SKM-1 (cell line): ENCODE measurements around the gene CISD1.
"Not testable (repeated sequence)": the region's sequence is repeated elsewhere in the genome, so short reads cannot be mapped to it uniquely, and the experiment has no call there.

Experiments used
- DNase-seq: peaks from one replicate; lab custom pipeline; 2025; ENCODE audit not compliant: unreplicated experiment; lab: John Stamatoyannopoulos, UW

The CISD1 gene

GRCh38 chr10:58268946-58269781, at the start of gene CISD1:
TSS of gene CISD1 (plus strand) at chr10:58269162. CDS start at chr10:58269274, 112 bp downstream.
- DNase-seq = peak; percentile 96

- no peak for DNase-seq
Observed at GRCh38 chr10:58219875-58220274, 49.1 kb upstream of the CISD1 start.

GRCh38 chr10:58220769-58221451, 48.1 kb upstream of the CISD1 start:
- DNase-seq = no peak

GRCh38 chr10:58225654-58226053, 43.3 kb upstream of the CISD1 start:
- DNase-seq = no peak

DNA sequence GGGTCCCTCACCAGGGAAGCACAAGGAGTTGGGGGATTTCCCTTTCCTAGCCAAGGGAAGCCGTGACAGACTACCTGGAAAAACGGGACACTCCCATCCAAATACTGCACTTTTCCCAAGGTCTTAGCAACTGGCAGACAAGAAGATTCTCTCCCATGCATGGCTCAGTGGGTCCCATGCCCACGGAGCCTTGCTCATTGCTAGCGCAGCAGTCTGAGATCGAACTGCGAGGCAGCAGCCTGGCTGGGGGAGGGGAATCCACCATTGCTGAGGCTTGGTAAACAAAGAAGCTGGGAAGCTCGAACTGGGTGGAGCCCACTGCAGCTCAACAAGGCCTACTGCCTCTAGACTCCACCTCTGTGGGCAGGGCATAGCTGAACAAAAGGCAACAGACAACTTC, 39.1 kb upstream of the CISD1 start:
- DNase-seq = not testable (repeated sequence)

GRCh38 chr10:58237014-58237834, 31.7 kb upstream of the CISD1 start:
- DNase-seq = no peak

DNA sequence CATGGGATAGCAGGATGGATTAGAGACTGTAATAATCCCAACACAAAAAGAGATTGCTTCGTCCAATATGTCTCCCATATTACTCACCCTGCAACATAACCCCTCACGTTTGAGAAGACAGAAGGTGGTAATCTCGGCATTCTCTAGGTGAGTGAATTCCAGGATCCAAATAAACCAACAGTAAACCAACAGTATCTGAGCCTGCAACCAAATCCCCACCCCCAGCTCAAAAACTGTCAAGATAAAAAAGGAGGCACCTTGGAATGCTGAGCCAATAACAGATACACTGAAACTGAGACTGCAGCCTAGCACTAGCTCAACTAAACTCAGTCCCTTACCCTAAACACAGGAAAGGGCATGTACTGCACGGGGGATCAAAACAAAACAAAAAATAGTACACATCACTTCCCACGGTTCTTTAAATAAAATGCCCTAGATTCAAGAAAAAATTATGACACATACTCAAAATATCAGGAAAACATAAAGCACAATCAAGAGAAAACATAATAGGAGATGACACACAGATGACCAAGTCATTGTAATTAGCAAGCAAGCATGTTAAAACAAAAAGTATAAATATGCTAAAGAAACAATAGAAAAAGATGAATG, 29.3 kb upstream of the CISD1 start:
- no peak for DNase-seq

GRCh38 chr10:58240531-58240930, 28.4 kb upstream of the CISD1 start:
- no peak for DNase-seq

DNA sequence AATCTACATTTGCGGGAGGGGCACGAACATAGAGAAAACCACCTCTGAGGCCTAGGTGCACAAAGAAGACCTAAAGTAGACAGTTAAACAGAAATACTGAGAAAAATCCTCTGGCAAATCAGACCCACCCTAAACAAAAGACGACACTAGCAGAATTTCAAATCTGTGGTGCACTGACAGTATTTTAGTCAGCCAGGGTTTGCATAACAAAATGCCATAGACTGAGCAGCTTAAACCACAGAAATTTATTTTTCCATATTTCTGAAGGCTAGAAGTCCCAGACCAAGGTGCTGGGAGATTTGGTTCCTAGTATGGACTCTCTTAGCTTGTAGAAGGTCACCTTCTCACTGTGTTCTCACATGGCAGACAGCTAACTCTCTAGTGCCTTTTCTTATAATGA, 27.6 kb upstream of the CISD1 start:
- no peak for DNase-seq

DNA sequence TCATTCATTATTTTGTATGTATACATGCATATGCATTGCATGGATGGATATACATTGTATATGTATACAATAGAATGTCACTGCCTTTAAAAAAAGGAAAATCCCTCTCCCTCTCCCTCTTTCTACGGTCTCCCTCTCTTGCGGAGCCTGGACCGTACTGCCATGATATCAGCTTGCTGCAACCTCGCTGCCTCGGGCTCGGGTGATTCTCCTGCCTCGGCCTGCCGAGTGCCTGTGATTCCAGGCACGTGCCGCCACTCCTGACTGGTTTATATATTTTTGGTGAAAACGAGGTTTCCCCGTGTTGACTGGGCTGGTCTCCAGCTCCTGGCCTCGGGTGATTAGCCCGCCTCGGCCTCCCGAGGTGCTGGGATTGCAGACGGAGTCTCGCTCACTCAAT, 25.7 kb upstream of the CISD1 start:
- DNase-seq = no peak

DNA sequence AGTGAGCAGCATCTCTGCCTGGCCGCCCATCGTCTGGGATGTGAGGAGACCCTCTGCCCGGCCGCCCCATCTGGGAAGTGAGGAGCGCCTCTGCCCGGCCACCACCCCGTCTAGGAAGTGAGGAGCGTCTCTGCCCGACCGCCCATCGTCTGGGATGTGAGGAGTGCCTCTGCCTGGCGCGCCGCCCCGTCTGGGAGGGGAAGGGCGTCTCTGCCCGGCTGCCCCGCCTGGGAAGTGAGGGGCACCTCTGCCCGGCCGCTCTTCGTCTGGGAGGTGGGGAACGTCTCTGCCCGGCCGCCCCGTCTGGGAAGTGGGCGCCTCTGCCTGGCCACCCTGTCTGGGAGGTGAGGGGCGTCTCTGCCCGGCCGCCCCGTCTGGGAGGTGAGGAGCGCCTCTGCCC, 25.2 kb upstream of the CISD1 start:
- DNase-seq = not testable (repeated sequence)

DNA sequence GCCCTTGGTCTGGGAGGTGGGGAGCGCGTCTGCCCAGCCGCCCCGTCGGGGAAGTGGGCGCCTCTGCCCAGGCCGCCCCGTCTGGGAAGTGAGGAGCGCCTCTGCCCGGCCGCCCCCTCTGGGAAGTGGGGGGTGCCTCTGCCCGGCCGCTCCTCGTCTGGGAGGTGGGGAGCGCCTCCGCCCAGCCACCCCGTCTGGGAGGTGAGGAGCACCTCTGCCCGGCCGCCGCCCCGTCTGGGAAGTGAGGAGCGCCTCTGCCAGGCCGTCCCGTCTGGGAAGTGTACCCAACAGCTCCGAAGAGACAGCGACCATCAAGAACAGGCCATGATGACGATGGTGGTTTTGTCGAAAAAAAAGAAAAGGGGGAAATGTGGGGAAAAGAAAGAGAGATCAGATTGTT, 24.7 kb upstream of the CISD1 start:
- not testable (repeated sequence) for DNase-seq

- not testable (repeated sequence) for DNase-seq
Observed at GRCh38 chr10:58244666-58245065, 24.3 kb upstream of the CISD1 start.

GRCh38 chr10:58253184-58253583, 15.8 kb upstream of the CISD1 start:
- DNase-seq = no peak

DNA sequence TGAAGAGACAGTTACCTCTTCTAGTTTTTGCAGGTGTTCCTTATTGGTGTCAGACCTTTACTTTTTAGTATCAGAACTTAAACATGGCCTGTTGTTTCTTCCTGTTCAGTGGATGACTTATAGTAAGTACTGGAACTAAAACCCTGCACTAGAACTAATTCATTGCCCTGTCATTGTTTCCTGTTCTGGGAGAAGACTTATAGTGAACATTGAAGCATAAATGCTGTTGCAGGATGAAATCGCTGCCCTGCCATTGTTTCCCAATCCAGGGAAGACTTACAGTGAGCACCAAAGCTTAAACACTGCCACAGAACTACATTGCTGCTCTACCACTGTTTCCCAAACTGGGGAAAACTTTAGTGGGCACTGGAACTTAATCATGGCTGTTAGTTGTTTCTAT, 14.3 kb upstream of the CISD1 start:
- no peak for DNase-seq

- DNase-seq = not testable (repeated sequence)
Observed at GRCh38 chr10:58256013-58256780, 12.8 kb upstream of the CISD1 start.

- DNase-seq = no peak
Observed at GRCh38 chr10:58258977-58259692, 9.8 kb upstream of the CISD1 start.

GRCh38 chr10:58260334-58260733, 8.6 kb upstream of the CISD1 start:
- no peak for DNase-seq

- no peak for DNase-seq
Observed at GRCh38 chr10:58262766-58263165, 6.2 kb upstream of the CISD1 start.

- no peak for DNase-seq
Observed at GRCh38 chr10:58264780-58265179, 4.2 kb upstream of the CISD1 start.
